ENCODE data around the gene NIPAL3.
"Not testable (repeated sequence)": the region's sequence is repeated elsewhere in the genome, so short reads cannot be mapped to it uniquely, and the experiment has no call there.

Gene NIPAL3

DNA sequence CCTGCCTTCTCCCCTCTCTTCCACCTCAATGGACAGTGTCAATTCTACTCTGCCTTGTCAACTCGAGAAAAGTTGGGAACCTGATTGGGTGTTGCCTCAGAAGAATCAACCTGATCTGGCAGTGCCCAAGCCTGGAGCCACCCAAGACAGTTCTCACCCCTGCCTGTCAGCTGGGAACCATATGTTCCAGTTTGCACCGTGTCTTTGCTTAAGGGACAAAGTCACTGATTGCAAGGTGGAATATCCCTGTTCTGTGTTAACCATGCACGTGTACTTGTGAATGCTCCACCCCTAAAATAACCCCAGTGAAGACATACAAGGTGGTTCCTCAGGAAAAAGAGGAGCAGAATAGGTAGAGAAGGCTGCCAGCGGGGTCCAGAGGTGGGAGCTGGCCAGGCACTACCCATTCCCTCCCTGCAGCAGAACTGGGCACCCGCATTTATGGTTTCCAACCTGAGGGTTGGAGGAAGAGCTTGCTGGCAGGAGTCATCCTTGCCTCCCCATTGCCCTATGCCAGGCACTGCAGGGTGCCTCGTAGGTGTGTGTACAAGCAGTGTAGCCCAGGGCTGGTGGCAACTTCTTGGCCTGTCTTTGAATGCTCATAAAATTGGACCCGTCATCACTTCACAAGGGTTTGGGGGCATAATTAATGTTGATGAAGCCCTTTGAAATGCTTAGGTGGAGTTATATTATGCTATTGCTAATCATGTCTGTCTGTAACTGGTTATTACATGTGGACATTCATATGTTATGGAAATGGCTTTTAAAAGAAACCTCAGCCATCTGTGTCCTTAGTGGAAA is 11.3 kb downstream of the NIPAL3 start:
- no peak for DNase-seq (ENCODE audit: insufficient read length)
- TF ChIP-seq POLR2A (IDR thresholded peaks at IDR 0.05; ENCODE audit: low read depth, low read length) (no peak), POLR2AphosphoS5 (IDR thresholded peaks at IDR 0.05; ENCODE audit: low read depth, low read length) (no peak), TAF1 (IDR thresholded peaks at IDR 0.05; ENCODE audit: borderline replicate concordance, low read depth, low read length) (no peak)
- FAIRE-seq: no peak

GRCh38 chr1:24427545-24427862 is 11.9 kb downstream of the NIPAL3 start:
- no peak for DNase-seq (ENCODE audit: insufficient read length)
- TF ChIP-seq POLR2A (IDR thresholded peaks at IDR 0.05; ENCODE audit: low read depth, low read length) (no peak), POLR2AphosphoS5 (IDR thresholded peaks at IDR 0.05; ENCODE audit: low read depth, low read length) (no peak), TAF1 (IDR thresholded peaks at IDR 0.05; ENCODE audit: borderline replicate concordance, low read depth, low read length) (no peak)
- no peak for FAIRE-seq

DNA sequence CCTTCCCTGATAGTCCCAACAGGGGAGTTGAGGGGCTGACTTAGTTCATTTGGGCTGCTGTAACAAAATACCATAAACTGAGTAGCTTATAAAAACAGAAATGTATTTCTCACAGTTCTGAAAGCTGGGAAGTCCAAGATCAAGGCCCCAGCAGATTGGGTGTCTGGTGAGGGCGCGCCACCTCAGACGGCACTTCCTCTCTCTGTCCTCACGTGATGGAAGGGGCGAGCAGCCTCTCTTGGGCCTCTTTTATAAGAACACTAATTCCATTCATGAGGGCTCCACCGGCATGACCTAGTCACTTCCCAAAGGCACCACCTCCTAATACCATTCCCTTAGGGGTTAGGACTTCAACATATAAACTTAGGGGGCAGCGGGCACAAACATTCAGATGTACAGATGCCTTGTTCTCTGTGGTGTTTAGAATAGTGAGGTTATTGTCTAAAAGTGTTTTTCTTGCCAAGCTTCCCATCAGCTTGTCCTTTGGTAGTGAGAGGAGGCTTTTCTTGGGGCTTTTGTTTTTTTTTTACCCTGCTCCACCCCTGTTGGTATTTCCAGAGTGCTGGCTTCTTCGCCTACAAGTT is 20.3 kb downstream of the NIPAL3 start:
- TF ChIP-seq TAF1 (IDR thresholded peaks at IDR 0.05; ENCODE audit: borderline replicate concordance, low read depth, low read length) (no peak), POLR2A (IDR thresholded peaks at IDR 0.05; ENCODE audit: low read depth, low read length) (no peak), POLR2AphosphoS5 (IDR thresholded peaks at IDR 0.05; ENCODE audit: low read depth, low read length) (no peak)
- FAIRE-seq (no peak), DNase-seq (ENCODE audit: insufficient read length) (no peak)

DNA sequence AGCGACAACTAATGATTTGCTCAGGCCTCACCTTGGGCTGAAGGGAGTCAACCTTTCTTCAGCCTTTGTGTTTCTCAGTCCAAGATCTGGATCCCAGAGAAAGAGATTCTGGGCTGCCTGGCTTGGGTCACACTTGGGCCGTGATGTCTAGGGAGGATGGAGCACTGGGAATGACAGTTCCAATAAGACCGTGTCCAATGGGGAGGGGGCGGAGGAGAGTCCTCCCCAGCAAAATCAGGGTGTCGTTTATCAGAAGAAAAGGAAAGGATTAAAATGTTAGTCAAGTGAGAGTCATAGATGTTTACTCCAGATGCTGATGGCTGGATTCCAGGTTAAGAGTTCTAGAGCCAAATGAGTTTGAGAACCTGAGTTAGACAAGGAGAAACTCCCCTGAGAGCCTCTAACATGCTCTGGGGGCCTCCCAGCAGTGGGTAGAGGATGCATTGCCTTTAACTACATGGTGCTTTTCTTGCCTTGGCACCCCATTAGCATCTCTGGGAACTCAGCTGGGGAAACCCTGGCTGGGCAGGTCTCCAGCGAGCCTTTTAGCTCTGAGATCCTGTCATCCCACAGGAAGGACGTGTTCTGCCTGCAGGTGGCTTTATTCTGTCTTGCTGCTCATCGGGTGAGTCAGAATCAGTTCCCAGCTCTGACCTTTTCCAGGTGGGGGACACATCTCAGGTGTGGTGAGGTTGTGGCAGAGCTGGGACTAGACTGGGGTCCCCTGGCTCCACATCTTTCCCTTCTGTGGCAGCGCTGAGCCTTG is 22.2 kb downstream of the NIPAL3 start:
- DNase-seq (ENCODE audit: insufficient read length) (no peak), FAIRE-seq (no peak)
- TF ChIP-seq POLR2AphosphoS5 (IDR thresholded peaks at IDR 0.05; ENCODE audit: low read depth, low read length) (no peak), POLR2A (IDR thresholded peaks at IDR 0.05; ENCODE audit: low read depth, low read length) (no peak), TAF1 (IDR thresholded peaks at IDR 0.05; ENCODE audit: borderline replicate concordance, low read depth, low read length) (no peak)

- TF ChIP-seq POLR2A (IDR thresholded peaks at IDR 0.05; ENCODE audit: low read depth, low read length): no peak
- no peak for TF ChIP-seq TAF1 (IDR thresholded peaks at IDR 0.05; ENCODE audit: borderline replicate concordance, low read depth, low read length)
- TF ChIP-seq POLR2AphosphoS5 (IDR thresholded peaks at IDR 0.05; ENCODE audit: low read depth, low read length): no peak
- DNase-seq (ENCODE audit: insufficient read length) (no peak), FAIRE-seq (no peak)
Measured at GRCh38 chr1:24438423-24438901, 22.9 kb downstream of the NIPAL3 start.

- DNase-seq (ENCODE audit: insufficient read length) (no peak), FAIRE-seq (no peak)
- TF ChIP-seq TAF1 (IDR thresholded peaks at IDR 0.05; ENCODE audit: borderline replicate concordance, low read depth, low read length) (no peak), POLR2A (IDR thresholded peaks at IDR 0.05; ENCODE audit: low read depth, low read length) (no peak), POLR2AphosphoS5 (IDR thresholded peaks at IDR 0.05; ENCODE audit: low read depth, low read length) (no peak)
Measured at GRCh38 chr1:24440436-24440835, 24.8 kb downstream of the NIPAL3 start.

DNA sequence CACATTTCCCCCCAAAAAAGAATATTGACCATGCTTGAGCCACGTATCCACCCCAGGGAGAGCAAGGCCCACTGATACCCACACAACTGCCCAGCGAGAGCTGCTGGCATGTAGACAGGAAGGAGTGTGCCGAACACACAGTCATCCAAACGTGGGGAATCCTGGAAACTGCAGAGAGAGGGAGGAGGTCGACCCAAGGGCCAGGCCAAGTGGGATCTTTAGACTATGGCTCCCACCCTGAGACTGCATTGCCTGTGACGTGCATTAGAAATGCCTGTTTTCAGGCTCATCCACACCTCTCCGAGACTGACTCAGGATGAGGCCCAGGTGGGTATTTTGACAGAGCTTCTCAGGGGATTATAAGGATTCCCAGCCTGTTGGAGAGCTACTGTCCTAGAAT is 25.9 kb downstream of the NIPAL3 start:
- TF ChIP-seq TAF1 (IDR thresholded peaks at IDR 0.05; ENCODE audit: borderline replicate concordance, low read depth, low read length) (no peak), POLR2AphosphoS5 (IDR thresholded peaks at IDR 0.05; ENCODE audit: low read depth, low read length) (no peak), POLR2A (IDR thresholded peaks at IDR 0.05; ENCODE audit: low read depth, low read length) (no peak)
- DNase-seq (ENCODE audit: insufficient read length) (no peak), FAIRE-seq (no peak)

GRCh38 chr1:24441996-24442668 is 26.5 kb downstream of the NIPAL3 start:
- DNase-seq (ENCODE audit: insufficient read length) (no peak), FAIRE-seq (no peak)
- TF ChIP-seq TAF1 (IDR thresholded peaks at IDR 0.05; ENCODE audit: borderline replicate concordance, low read depth, low read length) (no peak), POLR2AphosphoS5 (IDR thresholded peaks at IDR 0.05; ENCODE audit: low read depth, low read length) (no peak), POLR2A (IDR thresholded peaks at IDR 0.05; ENCODE audit: low read depth, low read length) (no peak)

DNA sequence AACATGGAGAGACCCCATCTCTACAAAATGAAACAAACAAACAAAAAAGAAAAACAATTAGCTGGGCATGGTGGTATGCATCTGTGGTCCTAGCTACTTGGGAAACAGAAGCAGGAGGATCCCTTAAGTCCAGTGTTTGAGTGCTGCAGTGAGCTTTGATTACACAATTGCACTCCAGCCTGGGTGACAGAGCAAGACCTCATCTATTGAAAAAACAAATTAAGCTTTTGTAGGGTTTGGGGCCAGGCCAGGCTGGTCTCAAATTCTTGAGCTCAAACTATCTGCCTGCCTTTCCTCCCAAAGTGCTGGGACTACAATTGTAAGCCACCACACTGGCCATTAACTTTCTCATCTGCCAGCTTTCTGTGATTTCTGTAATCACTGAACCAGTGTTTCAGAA is 27.2 kb downstream of the NIPAL3 start:
- TF ChIP-seq POLR2A (IDR thresholded peaks at IDR 0.05; ENCODE audit: low read depth, low read length) (no peak), TAF1 (IDR thresholded peaks at IDR 0.05; ENCODE audit: borderline replicate concordance, low read depth, low read length) (no peak), POLR2AphosphoS5 (IDR thresholded peaks at IDR 0.05; ENCODE audit: low read depth, low read length) (no peak)
- no peak for DNase-seq (ENCODE audit: insufficient read length)
- FAIRE-seq: no peak

GRCh38 chr1:24443241-24443656 is 27.6 kb downstream of the NIPAL3 start:
- TF ChIP-seq TAF1 (IDR thresholded peaks at IDR 0.05; ENCODE audit: borderline replicate concordance, low read depth, low read length): no peak
- no peak for TF ChIP-seq POLR2A (IDR thresholded peaks at IDR 0.05; ENCODE audit: low read depth, low read length)
- TF ChIP-seq POLR2AphosphoS5 (IDR thresholded peaks at IDR 0.05; ENCODE audit: low read depth, low read length): no peak
- no peak for FAIRE-seq

DNA sequence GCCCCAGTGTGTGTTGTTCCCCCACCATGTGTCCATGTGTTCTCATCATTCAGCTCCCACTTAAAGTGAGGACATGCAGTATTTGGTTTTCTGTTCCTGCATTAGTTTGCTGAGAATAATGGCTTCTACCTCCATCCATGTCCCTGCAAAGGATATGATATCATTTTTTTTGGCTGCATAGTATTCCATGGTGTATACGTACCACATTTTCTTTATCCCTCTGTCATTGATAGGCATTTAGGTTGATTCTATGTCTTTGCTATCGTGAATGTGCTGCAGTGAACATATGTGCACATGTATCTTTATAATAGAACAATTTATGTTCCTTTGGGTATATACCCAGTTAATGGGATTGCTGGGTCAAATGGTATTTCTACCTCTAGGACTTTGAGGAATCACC is 30.8 kb downstream of the NIPAL3 start:
- not testable (repeated sequence) for DNase-seq (ENCODE audit: insufficient read length); FAIRE-seq

More at GRCh38 chr1:24443241-24443656, 27.6 kb downstream of the NIPAL3 start:
- DNase-seq (ENCODE audit: insufficient read length): no peak
